CD1c-positive myeloid dendritic cell (primary cell): ENCODE measurements around the gene ITGA3.

ENCODE experiments used
- DNase-seq: peaks from one replicate; pipeline ENCODE4 v3.0.0-alpha.2; 2016; ENCODE audit errors: extremely low spot score

ITGA3 gene

DNA sequence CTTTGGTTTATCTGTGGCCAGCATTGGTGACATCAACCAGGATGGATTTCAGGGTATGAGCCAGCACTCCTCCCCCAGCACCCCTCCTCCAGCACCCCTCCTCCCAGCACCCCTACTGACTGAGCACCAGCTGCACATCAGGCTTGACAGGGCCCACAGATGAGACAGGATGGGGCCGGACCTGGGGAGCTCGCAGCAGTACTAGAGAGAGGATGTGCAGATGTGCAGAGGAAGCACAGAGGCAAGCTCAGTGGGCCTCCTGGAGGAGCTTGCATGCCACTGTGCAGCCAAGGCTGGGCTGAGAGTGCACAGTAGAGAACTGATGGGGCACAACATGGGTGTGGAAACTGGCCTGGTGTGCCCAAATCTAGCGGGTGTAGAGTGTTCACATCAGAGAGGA lies 16.2 kb downstream of the ITGA3 start:
- no peak for DNase-seq

DNA sequence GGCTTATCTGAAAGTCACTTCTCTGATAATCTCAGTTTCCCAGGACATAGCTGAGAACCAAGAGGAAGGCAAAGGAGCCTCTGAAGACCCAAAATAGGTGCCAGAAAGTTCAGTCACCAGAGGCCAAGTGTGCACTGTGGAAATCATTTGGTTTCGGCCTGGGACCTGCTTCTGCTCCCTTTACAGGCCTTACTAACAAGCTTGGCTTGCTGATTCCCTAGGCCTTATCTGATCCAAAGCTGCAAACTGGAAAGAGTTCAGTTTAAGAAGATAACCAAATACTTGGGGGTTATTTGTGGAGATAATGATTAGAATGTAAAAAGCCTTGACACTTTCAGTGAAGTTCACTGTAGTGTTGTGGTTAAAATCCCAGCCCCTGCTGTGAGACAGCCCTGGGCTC lies 17.0 kb downstream of the ITGA3 start:
- DNase-seq, result no peak

DNA sequence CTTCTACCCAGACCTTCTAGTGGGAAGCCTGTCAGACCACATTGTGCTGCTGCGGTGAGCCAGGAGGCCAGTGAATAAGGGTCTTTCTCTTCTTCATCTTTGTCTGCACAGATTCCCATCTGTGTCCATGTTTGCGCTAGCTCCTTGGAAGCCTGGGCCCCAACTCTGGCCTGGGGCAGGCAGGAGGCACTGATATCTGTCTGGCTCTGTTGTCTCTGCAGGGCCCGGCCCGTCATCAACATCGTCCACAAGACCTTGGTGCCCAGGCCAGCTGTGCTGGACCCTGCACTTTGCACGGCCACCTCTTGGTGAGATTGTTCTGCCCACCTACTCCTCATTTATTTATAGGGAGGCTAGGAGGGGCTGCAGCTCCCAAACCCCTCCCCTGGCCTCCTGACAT lies 18.3 kb downstream of the ITGA3 start:
- no peak for DNase-seq

DNA sequence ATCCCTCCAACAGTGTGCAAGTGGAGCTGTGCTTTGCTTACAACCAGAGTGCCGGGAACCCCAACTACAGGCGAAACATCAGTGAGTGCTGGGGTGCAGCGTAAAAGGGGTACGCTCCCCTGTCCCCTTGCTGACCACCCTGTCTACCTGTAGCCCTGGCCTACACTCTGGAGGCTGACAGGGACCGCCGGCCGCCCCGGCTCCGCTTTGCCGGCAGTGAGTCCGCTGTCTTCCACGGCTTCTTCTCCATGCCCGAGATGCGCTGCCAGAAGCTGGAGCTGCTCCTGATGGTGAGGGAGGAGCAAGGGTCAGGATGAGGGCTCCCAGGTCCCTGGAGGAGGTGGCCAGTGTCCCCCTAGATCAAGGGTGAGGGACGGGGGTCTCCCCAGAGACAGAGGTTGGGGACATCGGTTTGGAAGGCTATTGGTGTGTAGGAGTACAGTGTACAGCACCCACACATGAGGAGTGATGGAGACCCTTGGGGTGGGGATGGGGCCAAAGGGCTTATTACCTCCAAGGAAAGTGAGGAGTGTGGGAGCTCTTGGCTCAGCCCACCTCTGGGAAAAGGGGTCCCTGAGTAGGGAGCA lies 19.6 kb downstream of the ITGA3 start:
- no peak for DNase-seq

DNA sequence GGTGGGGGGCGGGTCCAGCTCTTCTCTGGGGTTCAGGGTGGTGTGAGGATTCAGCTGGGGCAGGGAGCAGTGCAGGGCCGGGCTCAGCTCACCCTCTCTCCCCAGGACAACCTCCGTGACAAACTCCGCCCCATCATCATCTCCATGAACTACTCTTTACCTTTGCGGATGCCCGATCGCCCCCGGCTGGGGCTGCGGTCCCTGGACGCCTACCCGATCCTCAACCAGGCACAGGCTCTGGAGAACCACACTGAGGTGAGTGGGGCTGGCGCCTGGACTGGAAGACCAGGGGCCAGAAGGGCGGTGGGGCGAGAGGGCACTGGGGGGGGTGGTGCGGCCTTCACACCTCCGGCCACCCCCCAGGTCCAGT lies 20.3 kb downstream of the ITGA3 start:
- no peak for DNase-seq

GRCh38 chr17:50076591-50077235 lies 20.8 kb downstream of the ITGA3 start:
- no peak for DNase-seq

- DNase-seq, result no peak
These were observed 22.5 kb downstream of the ITGA3 start for GRCh38 chr17:50078430-50078829.

DNA sequence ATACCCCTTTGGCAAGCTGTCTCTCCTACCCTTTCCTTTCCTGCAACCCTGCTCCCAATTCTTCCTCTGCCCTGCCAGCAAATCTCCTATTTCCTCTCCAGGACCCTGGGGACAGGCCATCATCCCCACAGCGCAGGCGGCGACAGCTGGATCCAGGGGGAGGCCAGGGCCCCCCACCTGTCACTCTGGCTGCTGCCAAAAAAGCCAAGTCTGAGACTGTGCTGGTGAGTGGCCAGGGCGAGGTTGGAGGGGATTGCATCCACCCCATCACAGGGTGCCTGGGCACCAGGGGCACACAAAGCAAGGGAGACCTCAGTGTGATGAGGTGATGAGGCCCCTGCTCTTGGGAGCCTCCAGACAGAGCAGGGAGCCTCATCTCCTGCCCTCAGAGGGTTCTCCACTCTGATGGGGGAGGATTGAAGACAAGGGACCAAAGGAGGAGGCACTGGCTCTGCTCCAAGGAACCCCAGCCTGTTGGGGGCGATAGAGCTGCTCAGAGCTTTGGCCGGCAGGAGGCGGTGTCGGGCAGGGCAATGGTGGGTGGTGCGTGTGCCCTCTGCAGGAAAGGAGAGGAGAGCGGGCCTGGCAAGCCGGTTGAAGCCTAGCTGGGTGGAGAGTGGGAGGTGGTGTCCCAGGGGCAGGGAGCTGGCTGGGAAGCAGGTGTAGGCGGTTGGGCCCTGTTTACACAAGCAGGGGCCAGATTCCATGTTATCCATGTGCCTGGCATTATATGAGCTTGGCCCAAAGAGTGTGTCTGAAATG lies 23.6 kb downstream of the ITGA3 start:
- peak; percentile 15 for DNase-seq

GRCh38 chr17:50080096-50080480 lies 24.2 kb downstream of the ITGA3 start:
- DNase-seq, result no peak

DNA sequence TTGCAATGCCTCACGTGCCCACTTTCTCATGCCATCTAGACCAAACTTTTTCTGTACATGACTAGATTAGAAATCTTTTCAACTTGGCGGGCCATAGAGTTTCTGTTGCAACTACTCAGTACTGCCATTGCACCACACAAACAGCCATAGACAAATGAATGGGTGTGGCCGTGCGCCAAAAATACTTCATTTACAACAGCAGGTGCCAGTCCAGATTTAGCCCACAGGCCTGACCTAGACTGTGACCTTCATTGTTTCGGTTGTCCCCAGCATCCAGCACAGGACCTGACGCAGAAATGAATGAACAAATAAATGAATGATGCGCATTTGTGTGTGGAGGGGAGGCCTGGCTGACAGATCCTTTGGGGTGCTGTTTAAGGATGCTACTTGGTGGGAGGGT lies 24.9 kb downstream of the ITGA3 start:
- DNase-seq, result no peak

DNA sequence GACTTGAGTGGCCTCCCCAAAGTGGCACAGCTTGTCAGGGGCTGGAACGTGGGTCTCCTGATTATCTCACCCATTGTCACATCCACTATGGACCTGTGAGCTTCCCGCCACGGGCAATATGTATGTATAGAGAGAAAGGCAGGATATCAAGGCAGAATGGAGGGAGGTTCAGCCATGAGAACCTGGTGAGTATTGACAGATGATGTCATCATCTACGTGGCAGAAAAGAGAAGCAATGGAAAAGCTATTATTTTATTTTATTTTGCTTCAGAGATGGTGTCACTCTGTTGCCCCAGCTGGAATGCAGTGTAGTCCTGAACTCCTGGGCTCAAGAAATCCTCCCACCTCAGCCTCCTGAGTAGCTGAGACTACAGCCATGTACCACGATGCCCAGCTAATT lies 25.8 kb downstream of the ITGA3 start:
- DNase-seq, result no peak

DNA sequence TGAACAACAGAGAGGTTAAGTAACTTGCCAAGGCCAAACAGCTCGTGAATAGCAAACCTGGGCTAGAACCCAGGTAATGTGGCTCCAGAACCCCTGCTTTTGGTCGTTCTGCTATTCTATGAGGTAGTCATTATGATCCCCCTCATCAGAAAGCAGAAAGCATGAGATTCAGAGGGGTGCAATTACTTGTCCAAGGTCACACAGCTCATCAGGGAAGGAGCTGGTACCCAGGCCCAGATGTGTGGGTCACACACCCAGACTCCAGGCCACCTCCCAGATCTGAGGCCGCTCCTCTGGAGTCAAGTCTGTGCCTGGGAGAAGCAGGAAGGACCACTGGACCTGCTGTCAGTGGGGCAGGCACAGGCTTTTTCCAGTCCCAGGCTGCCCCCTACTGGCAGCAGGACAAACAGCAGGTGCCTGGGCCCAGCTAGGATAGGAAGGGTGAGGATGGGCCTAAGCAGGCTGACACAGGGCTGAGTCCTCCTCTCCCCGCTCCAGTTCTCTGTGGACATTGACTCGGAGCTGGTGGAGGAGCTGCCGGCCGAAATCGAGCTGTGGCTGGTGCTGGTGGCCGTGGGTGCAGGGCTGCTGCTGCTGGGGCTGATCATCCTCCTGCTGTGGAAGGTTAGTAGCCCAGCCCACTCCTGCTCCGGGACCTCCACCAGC lies 31.5 kb downstream of the ITGA3 start:
- peak; percentile 83 for DNase-seq

DNA sequence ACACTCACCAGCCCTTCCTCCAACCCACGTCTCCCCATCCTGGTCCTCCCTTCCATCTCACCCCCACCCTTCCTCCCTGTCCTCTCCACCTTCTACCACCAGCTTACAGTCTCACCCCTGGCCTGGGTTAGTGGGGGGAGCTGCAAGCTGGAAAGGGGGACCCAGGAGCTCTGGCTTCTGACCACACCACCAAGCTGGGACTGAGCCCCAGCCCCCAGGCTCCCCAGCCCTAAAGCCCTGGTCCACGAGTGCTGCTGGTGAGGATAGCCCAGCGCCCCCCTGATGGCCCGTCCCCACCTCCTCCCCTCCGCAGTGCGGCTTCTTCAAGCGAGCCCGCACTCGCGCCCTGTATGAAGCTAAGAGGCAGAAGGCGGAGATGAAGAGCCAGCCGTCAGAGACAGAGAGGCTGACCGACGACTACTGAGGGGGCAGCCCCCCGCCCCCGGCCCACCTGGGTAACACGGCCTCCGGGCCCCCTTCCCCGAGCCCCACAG lies 32.0 kb downstream of the ITGA3 start:
- DNase-seq, result no peak

DNA sequence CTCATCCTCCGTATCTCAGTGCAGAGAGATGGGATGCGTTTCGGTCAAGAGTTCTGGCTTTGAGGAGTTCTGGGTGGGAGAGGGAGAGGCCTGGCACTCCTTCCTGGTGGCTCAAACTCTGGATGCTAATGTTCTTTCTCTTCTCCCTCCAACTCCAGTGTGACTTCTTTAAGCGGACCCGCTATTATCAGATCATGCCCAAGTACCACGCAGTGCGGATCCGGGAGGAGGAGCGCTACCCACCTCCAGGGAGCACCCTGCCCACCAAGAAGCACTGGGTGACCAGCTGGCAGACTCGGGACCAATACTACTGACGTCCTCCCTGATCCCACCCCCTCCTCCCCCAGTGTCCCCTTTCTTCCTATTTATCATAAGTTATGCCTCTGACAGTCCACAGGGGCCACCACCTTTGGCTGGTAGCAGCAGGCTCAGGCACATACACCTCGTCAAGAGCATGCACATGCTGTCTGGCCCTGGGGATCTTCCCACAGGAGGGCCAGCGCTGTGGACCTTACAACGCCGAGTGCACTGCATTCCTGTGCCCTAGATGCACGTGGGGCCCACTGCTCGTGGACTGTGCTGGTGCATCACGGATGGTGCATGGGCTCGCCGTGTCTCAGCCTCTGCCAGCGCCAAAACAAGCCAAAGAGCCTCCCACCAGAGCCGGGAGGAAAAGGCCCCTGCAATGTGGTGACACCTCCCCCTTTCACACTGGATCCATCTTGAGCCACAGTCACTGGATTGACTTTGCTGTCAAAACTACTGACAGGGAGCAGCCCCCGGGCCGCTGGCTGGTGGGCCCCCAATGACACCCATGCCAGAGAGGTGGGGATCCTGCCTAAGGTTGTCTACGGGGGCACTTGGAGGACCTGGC lies 33.3 kb downstream of the ITGA3 start:
- DNase-seq, result no peak

DNA sequence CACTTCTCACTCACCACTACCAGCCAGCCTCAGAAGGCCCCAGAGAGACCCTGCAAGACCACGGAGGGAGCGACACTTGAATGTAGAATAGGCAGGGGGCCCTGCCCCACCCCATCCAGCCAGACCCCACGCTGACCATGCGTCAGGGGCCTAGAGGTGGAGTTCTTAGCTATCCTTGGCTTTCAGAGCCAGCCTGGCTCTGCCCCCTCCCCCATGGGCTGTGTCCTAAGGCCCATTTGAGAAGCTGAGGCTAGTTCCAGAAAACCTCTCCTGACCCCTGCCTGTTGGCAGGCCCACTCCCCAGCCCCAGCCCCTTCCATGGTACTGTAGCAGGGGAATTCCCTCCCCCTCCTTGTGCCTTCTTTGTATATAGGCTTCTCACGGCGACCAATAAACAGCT lies 34.2 kb downstream of the ITGA3 start:
- no peak for DNase-seq

DNA sequence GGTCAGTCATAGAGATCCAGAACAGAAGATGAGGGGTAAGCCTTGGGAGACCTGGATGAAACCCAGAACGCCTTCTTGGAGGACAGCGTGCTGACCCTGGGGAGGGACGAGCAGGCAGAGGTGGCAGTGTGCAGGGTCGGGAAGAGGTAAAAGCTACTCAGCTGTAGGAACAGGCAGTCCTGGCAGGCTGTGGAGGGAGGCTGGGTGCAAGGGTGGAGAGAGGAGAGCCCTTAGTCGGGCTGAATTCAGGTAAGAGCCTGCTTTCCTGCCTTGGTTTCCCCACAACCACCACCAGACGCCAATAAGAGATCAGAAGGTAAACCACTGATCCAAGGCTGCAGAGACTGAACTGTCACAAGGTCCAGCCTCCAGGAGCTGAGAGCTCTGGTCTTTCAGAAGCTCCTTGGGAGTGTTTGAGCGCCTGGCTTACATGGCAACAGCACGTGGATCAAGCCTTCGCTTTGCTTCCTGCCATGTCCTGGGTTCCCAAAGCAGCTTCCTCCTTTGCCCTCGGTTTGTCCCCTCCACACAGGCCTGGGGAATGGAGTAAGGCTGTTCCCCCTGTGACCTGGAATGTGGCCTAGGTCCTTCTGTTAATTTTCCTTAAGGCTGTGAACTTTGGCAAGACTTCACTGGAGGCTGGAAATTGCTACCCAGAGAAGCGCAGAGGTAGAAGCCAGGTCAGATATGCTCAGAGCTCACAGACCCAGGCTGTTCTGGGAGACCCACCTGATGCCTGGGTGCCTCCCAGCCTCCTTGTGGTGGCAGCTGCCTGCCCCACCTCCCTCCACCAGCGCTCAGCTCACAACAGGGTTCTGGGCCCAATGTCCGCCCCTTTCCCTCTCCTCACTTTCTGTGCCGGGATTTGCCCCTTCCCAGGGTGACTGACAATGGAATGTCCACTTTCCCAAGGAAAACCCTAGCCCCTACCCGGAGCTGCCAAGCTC lies 35.3 kb downstream of the ITGA3 start:
- no peak for DNase-seq

- DNase-seq, result no peak
These were observed 36.0 kb downstream of the ITGA3 start for GRCh38 chr17:50091918-50092285.

DNA sequence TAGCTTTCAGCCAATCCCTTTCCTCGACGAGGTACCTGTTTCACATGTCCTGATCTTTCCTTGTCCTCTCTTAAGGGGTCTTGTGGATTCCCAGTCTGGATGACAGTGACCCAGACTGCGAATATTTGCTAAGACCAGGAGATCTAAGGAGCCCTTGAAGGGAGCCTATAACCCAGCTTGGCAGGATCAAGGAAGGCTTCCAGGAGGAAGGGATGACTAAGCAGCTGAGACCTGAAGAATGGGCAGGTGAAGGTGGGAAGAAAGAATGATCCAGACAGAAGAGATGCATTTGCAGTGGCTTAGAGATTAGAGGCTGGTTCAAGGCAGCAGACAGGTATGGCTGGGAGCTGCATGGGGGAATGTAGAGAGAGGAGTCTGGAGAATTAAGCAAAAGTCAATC lies 37.3 kb downstream of the ITGA3 start:
- no peak for DNase-seq

GRCh38 chr17:50093807-50094206 lies 37.9 kb downstream of the ITGA3 start:
- no peak for DNase-seq

- DNase-seq, result peak; percentile 92
These were observed 38.4 kb downstream of the ITGA3 start for GRCh38 chr17:50094243-50094752.
